HG03196 (cell line): Measurements from ENCODE around the gene METTL25B.

Experiments
- ATAC-seq: cut with Tn5 transposase; IDR thresholded peaks from one replicate; pipeline ENCODE4 v1.9.1; 2021; ENCODE audit not compliant: unreplicated experiment

METTL25B gene

DNA sequence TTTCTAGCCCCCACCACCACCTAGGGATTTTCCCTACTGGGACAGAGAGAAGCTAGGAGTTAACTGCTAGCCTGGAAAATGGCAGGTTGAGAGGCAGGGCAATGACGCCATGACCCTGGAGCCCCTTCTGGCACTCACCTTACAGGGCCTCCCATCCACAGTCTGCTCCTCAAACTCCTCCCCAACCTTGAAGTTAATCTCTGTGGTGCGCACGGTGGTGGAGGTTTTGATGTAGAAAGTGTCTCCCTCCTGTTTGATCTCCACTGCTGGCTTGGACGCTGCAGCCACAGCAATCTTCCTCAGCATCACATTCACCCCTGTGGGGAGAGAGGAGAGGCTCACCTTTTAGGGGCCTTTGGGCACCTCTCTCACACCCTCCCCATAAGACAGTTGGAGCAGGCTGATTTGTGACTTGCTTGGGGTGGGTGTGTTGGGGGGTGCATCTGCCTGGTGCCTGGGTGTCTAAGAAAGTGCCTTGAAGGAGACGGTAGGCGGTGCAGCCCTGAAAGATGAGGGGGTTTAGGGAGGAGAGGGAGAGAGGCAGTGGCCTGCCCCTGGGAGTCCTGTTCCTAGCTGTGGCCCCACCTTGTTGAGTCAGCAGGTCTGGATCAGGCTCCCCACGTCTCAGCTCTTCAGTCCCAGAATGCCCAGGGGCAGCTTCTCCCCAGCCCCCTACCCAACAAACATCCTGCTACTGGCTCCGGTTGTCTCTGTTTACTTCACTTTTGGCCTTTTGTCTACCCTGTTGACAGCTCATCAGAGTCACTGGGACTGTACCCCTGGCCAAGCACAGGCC lies 27.3 kb upstream of the METTL25B start:
- no peak for ATAC-seq

DNA sequence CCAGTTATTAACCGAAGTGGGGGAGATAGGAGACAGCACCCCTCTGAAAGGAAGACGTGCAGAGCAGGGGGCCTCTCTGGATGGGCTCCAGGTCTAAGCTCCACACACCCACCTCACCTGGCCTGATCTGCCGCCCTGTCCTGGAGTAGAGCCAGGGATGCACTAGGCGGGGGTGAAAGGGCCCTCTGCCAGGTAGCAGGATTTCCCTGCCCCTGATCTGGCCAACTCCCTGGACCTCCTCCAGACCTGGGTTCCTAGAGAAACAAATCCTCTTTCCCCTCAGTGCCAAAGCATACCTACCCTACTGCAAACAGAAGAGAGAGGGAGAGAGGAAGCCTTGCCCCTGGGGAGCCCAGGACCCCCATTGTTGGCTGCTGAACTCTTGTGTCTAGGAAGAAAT lies 24.9 kb upstream of the METTL25B start:
- ATAC-seq = no peak

DNA sequence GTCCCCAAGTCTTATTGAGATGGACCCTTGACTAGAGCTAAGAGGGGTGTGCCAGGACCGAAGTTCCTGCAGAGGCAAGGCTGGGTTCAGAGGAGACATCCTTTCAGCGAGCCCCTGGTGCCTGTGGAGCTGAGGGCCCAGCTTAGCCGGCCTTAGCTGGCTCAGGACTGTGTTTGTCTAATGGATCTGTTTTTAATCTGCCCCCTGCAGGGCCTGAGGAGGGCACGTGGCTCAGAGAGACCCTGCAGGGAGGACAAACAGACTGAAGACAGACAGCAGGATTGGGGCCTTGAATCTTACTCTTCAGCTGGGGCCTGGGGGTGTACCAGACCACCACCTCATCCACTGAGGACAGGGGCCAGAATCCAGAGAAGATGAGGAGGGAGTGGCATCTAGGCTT lies 24.5 kb upstream of the METTL25B start:
- no peak for ATAC-seq

DNA sequence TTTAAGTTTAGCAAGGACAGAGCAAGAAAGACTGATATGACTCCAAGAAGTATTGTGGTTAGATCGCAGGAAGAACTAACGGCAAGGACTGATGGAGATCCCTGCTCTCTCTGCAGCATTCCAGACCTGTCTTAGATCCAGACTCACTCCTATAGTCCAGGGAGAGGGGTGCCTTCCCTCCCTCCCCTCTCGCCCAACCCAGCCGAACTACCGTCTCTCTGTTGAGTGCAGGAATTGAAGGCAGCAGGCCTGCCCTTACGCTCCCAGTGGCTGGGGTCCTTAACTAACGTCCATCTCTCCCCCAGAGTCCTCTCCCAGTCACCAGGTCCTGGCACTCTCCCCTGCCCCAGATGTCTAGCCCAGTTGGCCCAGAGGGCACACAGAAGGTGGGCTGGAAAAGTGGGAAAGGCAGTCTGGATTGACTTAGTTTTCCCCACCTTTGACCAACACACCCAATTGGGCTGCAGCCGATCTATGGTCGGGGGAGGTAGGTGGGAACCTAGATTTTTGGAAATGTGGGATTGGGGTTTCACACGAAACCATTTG lies 24.0 kb upstream of the METTL25B start:
- ATAC-seq = no peak

GRCh38 chr1:156704930-156705320 lies 23.3 kb upstream of the METTL25B start:
- no peak for ATAC-seq

DNA sequence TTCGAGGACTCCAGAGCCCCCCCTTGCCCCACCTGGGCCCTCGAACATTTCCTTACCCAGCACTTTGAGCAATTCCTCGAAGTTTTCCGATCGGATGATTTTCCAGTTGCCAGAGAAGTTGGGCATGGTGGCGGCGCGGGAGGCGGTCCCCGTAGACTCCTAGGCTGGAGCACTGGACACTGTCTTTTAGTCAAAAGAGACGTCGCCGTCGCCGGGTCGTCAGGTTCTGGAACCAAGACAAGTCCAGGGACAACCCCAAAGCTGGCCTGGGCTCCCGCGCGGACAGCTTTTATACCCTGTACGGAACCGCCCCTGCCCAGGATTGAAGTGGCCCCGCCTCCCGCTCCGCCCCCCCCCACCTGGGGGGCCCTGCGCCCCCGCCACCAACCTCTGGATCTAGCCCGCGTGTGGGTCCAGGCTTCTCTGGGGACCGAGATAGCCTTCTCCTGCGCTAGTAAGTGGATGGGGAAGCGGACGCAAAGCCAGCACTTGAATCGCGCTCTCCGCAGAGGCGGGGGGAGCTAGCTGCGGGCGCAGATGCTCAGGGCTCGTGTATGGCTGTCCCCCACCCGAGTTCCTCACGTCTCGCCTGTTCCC lies 22.9 kb upstream of the METTL25B start, which contains the start of gene CRABP2:
Gene CRABP2 (minus strand): TSS at position 263 of the 597 bp plus-strand sequence. CDS start 137 bp downstream, at position 126.
- no peak for ATAC-seq

GRCh38 chr1:156705918-156706656 lies 22.2 kb upstream of the METTL25B start:
- ATAC-seq = no peak

- no peak for ATAC-seq
Observed at GRCh38 chr1:156706657-156707416, 21.4 kb upstream of the METTL25B start.

- no peak for ATAC-seq
Observed at GRCh38 chr1:156707417-156708217, 20.7 kb upstream of the METTL25B start.

- ATAC-seq = no peak
Observed at GRCh38 chr1:156708218-156708661, 20.0 kb upstream of the METTL25B start.

DNA sequence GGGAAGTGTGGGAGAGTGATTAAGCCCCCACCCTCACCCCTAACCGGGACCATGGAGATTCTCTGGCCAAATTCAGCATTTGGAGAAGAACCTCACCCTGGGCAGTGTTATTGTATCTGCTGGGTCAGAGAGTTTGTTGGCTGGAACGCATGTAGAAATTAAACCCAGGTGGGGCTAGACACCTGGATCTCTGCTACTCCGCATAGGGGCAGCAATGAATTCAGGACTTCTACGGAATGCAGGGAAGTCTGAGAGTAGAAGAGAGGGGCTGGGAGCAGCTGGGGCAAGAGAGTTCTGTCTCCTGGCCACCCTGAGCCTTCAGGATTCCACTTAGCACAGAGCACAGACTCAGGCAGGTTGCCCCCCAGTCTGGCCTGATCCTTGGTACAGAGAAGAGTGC lies 19.2 kb upstream of the METTL25B start:
- ATAC-seq = no peak

- no peak for ATAC-seq
Observed at GRCh38 chr1:156709757-156710489, 18.3 kb upstream of the METTL25B start.

DNA sequence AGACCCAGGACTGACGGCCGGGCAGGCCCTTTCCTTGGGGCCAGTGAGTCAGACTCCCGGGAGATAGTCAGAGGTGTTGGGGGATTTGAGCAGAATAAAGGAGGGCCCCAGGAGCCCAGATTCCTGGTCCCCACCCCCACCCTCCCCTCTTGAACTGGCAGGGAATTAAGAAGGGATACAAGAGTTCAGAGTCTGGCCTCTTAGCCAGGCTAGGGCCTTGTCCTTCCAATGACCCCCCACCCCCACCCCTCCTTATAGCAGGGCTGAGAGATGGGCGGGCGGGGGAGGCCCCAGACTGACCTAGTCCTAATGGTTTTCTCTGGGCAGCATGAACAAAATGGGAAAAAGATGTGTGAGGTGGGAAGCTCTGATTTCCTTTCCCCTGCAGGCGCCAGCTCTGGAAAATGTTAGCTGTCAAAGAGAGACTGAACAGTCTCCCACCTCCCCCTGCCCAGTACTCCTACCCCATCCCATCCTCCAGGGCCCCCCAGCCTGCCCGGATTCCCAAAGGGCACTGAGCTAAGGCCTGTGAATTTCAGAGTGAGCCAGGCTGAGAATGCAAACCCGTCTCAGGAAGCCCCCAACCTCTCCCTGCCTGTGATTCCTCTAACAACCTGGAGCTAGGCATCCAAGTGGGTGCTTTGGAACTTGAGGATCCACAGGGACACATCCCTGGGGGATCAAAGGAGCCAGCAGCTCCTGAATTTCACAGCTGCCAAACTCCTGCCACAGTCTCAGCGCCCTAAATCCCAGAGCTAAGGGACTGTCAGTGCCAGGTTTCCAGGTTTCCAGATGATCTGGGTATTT lies 17.1 kb upstream of the METTL25B start:
- no peak for ATAC-seq

DNA sequence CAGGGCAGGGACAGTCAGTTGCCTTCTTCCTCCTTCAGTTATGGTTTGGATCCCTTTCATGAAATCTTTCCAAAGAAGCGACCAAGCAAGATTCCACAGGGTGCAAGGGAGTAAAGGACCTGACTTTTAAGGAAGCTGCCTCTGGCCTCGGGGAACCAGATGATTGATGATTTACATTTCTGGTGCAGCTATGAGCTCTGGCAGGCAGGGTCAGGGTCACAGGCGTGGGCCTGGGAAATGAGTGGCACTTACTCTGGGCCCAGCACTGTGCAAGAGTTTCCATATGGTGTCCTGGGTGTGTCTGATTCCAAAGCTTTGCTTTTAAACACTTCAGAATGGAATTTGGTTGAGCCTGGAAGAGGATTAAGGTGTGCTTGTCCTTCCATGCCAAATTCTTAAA lies 15.6 kb upstream of the METTL25B start:
- ATAC-seq = no peak

- ATAC-seq = no peak
Observed at GRCh38 chr1:156714830-156715229, 13.4 kb upstream of the METTL25B start.

DNA sequence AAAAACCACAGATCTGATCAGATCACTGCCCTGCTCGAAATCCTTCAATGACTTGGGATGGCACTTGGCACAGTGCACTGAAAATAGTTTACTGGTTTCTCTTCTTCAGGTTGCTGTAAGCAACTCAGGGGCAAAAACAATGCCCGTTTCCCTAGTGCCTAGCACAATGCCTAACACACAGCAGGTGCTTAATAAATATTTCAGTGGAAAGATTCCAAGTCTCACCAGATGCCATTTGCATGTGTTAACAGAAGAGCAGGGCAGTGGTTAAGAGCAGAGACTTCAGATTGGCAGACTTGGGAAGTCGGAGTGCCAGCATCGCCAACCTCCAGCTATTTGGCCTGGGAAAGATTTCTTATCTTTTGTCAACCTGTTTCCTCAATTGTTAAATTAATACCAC lies 10.9 kb upstream of the METTL25B start:
- no peak for ATAC-seq

- no peak for ATAC-seq
Observed at GRCh38 chr1:156721131-156721530, 7.1 kb upstream of the METTL25B start.

- ATAC-seq = no peak
Observed at GRCh38 chr1:156721535-156721934, 6.7 kb upstream of the METTL25B start.
